HepG2 (cell line): Measurements from ENCODE around the gene ADGRL2. TPM values are rescaled to one million over a fixed set of nuclear protein-coding genes. Genes with fewer than 3 reads are reported as not detected.

ENCODE experiments used
- ATAC-seq: fragments of 200-7000 bp; cut with Tn5 transposase; 3 replicates; pipeline ENCODE4 v1.9.1; 2020; ENCODE audit warnings: mild to moderate bottlenecking, moderate library complexity
- BruUV-seq: library from RNA; stranded (reverse); fragments of 400-500 nt; replicated peaks from 2 replicates; lab custom pipeline; 2021; lab: Mats Ljungman, UMichigan
- CTCF ChIA-PET: fragments of 300-600 bp; formaldehyde crosslinking; extraction: SDS; loops from one replicate; lab custom pipeline; 2021; ENCODE audit warnings: low total read pairs, inconsistent platforms, low intra/inter-chr PET ratio; lab: Yijun Ruan, JAX
- POLR2A ChIA-PET: fragments of 350-600 bp; sonication (Branson Sonifier 250); formaldehyde crosslinking; loops from one replicate; lab custom pipeline; 2020; ENCODE audit warnings: antibody characterized with exemption, inconsistent platforms; lab: Yijun Ruan, JAX
- DNase-seq: peaks from one replicate; pipeline ENCODE4 v3.0.0-alpha.2; 2015; ENCODE audit warnings: low spot score
- FAIRE-seq: peaks from 3 replicates; lab custom pipeline; 2011; peaks lifted over from hg19 to GRCh38; lab: Jason Lieb, UNC
- H2AFZ ChIP-seq: one replicate; pipeline ENCODE4 v1.6.1; 2011; ENCODE audit warnings: low read length, inconsistent platforms
- H3K27ac ChIP-seq: fragments of 300-600 bp; 3 replicates; pipeline ENCODE4 v1.8.0; 2011; ENCODE audit warnings: mixed run types, mild to moderate bottlenecking, mixed read lengths, low read length, inconsistent platforms; ENCODE audit not compliant: insufficient read depth; ENCODE audit errors: extremely low read length
- H3K27me3 ChIP-seq, 2 experiments: fragments of 200-600 bp in 1 of 2; 2 replicates in 1 of 2; 3 replicates in 1 of 2; pipeline versions ENCODE4 v1.6.0 to v1.8.0; 2011; ENCODE audit warnings: low read length in 2 of 2, mild to moderate bottlenecking in 2 of 2, moderate library complexity in 2 of 2, inconsistent platforms in 1 of 2; ENCODE audit not compliant: insufficient read depth in 2 of 2, control insufficient read depth in 1 of 2
- H3K36me3 ChIP-seq, 2 experiments: fragments of 200-600 bp in 1 of 2; replicated peaks in 1 of 2; 2 replicates in 1 of 2; 3 replicates in 1 of 2; pipeline versions ENCODE4 v1.5.1 to v1.8.0; 2011; ENCODE audit warnings: low read length in 2 of 2, inconsistent platforms in 1 of 2; ENCODE audit not compliant: insufficient read depth in 2 of 2, control insufficient read depth in 1 of 2
- H3K4me1 ChIP-seq: 2 replicates; pipeline ENCODE4 v1.5.1; 2012; ENCODE audit warnings: low read length, inconsistent platforms; ENCODE audit not compliant: insufficient read depth
- H3K4me2 ChIP-seq: 2 replicates; pipeline ENCODE4 v1.6.0; 2011; ENCODE audit warnings: low read depth, low read length, inconsistent platforms
- H3K4me3 ChIP-seq, 3 experiments: fragments of 200-600 bp in 1 of 3; sonication (generic), shearing (Covaris generic) in 1 of 3; replicated peaks in 1 of 3; 2 replicates each; pipeline ENCODE4 v1.5.1; 2011 to 2016; ENCODE audit warnings: low read length in 3 of 3, inconsistent platforms in 2 of 3, low read depth in 2 of 3, mild to moderate bottlenecking in 2 of 3, control low read depth in 1 of 3, mixed read lengths in 1 of 3; ENCODE audit not compliant: insufficient read depth in 1 of 3
- H3K79me2 ChIP-seq: one replicate; pipeline ENCODE4 v1.6.1; 2011; ENCODE audit warnings: low read length, inconsistent platforms; ENCODE audit not compliant: insufficient read depth
- H3K9ac ChIP-seq: 2 replicates; pipeline ENCODE4 v1.6.0; 2011; ENCODE audit warnings: mild to moderate bottlenecking, low read depth, low read length, inconsistent platforms; ENCODE audit not compliant: insufficient read depth
- H3K9me3 ChIP-seq: 2 replicates; pipeline ENCODE4 v1.5.1; 2012; ENCODE audit warnings: mild to moderate bottlenecking, low read length
- H4K20me1 ChIP-seq: 2 replicates; pipeline ENCODE4 v1.6.0; 2011; ENCODE audit warnings: inconsistent platforms, mild to moderate bottlenecking, low read length, moderate library complexity; ENCODE audit not compliant: insufficient read depth
- AHDC1 ChIP-seq: sonication (generic); formaldehyde crosslinking; IDR thresholded peaks from 2 replicates; pipeline ENCODE4 v1.5.1; 2020; ENCODE audit warnings: mild to moderate bottlenecking, missing genetic modification reagents, borderline replicate concordance
- ETS1 ChIP-seq: sonication (generic); formaldehyde crosslinking; IDR thresholded peaks from 2 replicates; pipeline ENCODE4 v1.4.0; 2020; ENCODE audit warnings: missing genetic modification reagents
- HNF1A ChIP-seq, 2 experiments: sonication (generic) in 1 of 2; formaldehyde crosslinking in 1 of 2; IDR thresholded peaks; 2 replicates each; pipeline versions ENCODE4 v1.4.0 to v1.6.1; 2016 to 2020; ENCODE audit warnings: borderline replicate concordance in 1 of 2, low read depth in 1 of 2, mild to moderate bottlenecking in 1 of 2, missing genetic modification reagents in 1 of 2
- MED13 ChIP-seq: sonication (generic); formaldehyde crosslinking; IDR thresholded peaks from 2 replicates; pipeline ENCODE4 v1.5.0; 2020; ENCODE audit warnings: missing genetic modification reagents
- NCOA1 ChIP-seq: sonication (generic); formaldehyde crosslinking; IDR thresholded peaks from 2 replicates; pipeline ENCODE4 v1.9.0; 2021; ENCODE audit warnings: missing genetic modification reagents
- PRDM10 ChIP-seq: sonication (generic); formaldehyde crosslinking; IDR thresholded peaks from 2 replicates; pipeline ENCODE4 v1.4.0; 2020; ENCODE audit warnings: low read depth, missing genetic modification reagents
- ZNF256 ChIP-seq: sonication (generic); formaldehyde crosslinking; conservative IDR thresholded peaks from 2 replicates; pipeline ENCODE4 v1.4.0; 2020; ENCODE audit warnings: missing genetic modification reagents
- ZNF274 ChIP-seq: sonication (generic); formaldehyde crosslinking; IDR thresholded peaks from 2 replicates; pipeline ENCODE4 v1.5.1; 2020; ENCODE audit warnings: mild to moderate bottlenecking, missing genetic modification reagents
- ZNF350 ChIP-seq: sonication (generic); formaldehyde crosslinking; IDR thresholded peaks from 2 replicates; pipeline ENCODE4 v1.4.0; 2020; ENCODE audit warnings: mild to moderate bottlenecking, low read depth, missing genetic modification reagents, borderline replicate concordance
- WGBS: methylation state at CpG from one replicate; pipeline ENCODE4 v1.1.6; 2017; ENCODE audit warnings: low lambda C conversion rate; 5-methylcytosine and 5-hydroxymethylcytosine counted together
- in situ Hi-C: cut with HindIII; loops from 2 replicates; pipeline ENCODE4 v1.10.0; 2017; ENCODE audit warnings: low pct_unique_long_range_greater_than_20kb; ENCODE audit not compliant: extremely low pct_ligation_motif_present
- intact Hi-C: fragments of 100-400 bp; cut with micrococcal nuclease; formaldehyde crosslinking; loops from one replicate; pipeline ENCODE4 v1.10.0; 2022; ENCODE audit not compliant: unreplicated experiment
- polyA plus RNA-seq, 8 experiments: library from polyadenylated mRNA; depleted of rRNA in 3 of 8; stranded (reverse) in 7 of 8; unstranded in 1 of 8; fragments of >200 nt; fragmentation: Illumina TruSeq in 4 of 8; extraction: Trizol in 4 of 8; gene quantifications; 2 replicates each; pipeline versions ENCODE4 v1.2.1 to v1.2.3, GENCODE V29; 2011 to 2016; ENCODE audit warnings: low read depth in 4 of 8, missing spikeins in 1 of 8, mixed read lengths in 1 of 8; ENCODE audit not compliant: insufficient read depth in 1 of 8
- total RNA-seq, 5 experiments: library from RNA; depleted of rRNA; stranded (reverse); fragments of >200 nt; fragmentation: Illumina TruSeq; extraction: Trizol; gene quantifications; 2 replicates each; pipeline ENCODE4 v1.2.3, GENCODE V29; 2016; ENCODE audit warnings: low read depth in 1 of 5

ADGRL2 gene
- total and polyA plus RNA-seq, 2 of the 13 experiments (the other 11 are each of a cell fraction or from before 2014, with no cell fraction given), result 15.3 to 31.6 TPM

- Histone ChIP-seq H2AFZ (no peak overlapping the region), H3K4me3 (no peak overlapping the region), H4K20me1 (no peaks in the 10 kb centered on the region), H3K79me2 (no peaks in the 10 kb centered on the region), H3K4me1 (no peaks in the 10 kb centered on the region), H3K36me3 (no peaks in the 10 kb centered on the region), H3K9ac (no peak overlapping the region), H3K27ac (no peak overlapping the region), H3K27me3 (no peaks in the 10 kb centered on the region; a peak in 1 of 5 replicates), H3K9me3 (no peaks in the 10 kb centered on the region), H3K4me2 (no peak overlapping the region)
- CTCF ChIA-PET, result no interaction called here
- ATAC-seq, result no peak
- intact Hi-C loops (no loop called here), in situ Hi-C loops (no loop called here)
- no peak for DNase-seq
- POLR2A ChIA-PET, result no interaction called here
- no peak for FAIRE-seq
- BruUV-seq, result no TSS peak
- WGBS, result 20% methylated on average over 2 of the region's 2 CpGs
- TF ChIP-seq ZNF274 (CRISPR knock-in tag), result no peak
- no peak for TF ChIP-seq MED13 (CRISPR knock-in tag)
- no peak for TF ChIP-seq PRDM10 (CRISPR knock-in tag)
- no peak for TF ChIP-seq NCOA1 (CRISPR knock-in tag)
- TF ChIP-seq ETS1 (CRISPR knock-in tag), result no peak
- TF ChIP-seq ZNF350 (CRISPR knock-in tag), result no peak
- no peak for TF ChIP-seq AHDC1
- TF ChIP-seq HNF1A (IDR thresholded peaks at IDR 0.05; ENCODE audit: low read depth), result no peak
- TF ChIP-seq HNF1A (CRISPR knock-in tag; IDR thresholded peaks at IDR 0.05; ENCODE audit: borderline replicate concordance), result no peak
- TF ChIP-seq ZNF256 (CRISPR knock-in tag), result no peak
These were observed 122.2 kb downstream of the ADGRL2 start for GRCh38 chr1:81922955-81923354.
